ENCODE measurements around the gene EGLN2. TPM values are rescaled to one million over a fixed set of nuclear protein-coding genes. Genes with fewer than 3 reads are reported as not detected.

EGLN2 gene
- total and polyA plus RNA-seq, 2 donors (not counting 3 experiments of a cell fraction or from before 2014, with no cell fraction given), result 118 to 152 TPM

DNA sequence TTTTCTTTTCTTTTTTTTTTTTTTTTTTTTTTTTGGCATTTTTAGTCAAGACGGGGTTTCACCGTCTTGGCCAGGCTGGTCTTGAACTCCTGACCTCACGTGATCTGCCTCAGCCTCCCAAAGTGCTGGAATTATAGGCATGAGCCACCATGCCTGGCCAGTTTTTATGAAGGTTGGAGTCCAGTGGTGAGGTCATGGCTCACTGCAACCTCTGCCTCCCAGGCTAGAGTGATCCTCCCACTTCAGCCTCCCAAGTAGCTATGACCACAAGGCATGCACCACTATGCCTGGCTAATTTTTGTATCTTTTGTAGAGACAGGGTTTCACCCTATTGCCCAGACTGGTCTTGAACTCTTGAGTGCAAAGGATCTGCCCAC lies 43.8 kb upstream of the EGLN2 start:
- BruUV-seq (replicated peaks), result no TSS peak
- TF ChIP-seq JUN (IDR thresholded peaks at IDR 0.05; ENCODE audit: borderline replicate concordance, insufficient read depth, insufficient read length, low read depth) (no peak), GATA2 (IDR thresholded peaks at IDR 0.05; ENCODE audit: insufficient read depth, insufficient read length, low read depth, low read length) (no peak), EZH2 (IDR thresholded peaks at IDR 0.05; ENCODE audit: borderline replicate concordance, low read depth, low read length, severe bottlenecking) (no peak), MYC (IDR thresholded peaks at IDR 0.05; ENCODE audit: low read depth, low read length) (no peak), POLR2AphosphoS5 (IDR thresholded peaks at IDR 0.05; ENCODE audit: insufficient read depth, low read depth, low read length) (no peak), POLR2A (IDR thresholded peaks at IDR 0.05; ENCODE audit: low read depth, low read length) (no peak), FOS (IDR thresholded peaks at IDR 0.05; ENCODE audit: borderline replicate concordance, insufficient read depth, low read length) (no peak)
- TF ChIP-seq, protein P1, sequence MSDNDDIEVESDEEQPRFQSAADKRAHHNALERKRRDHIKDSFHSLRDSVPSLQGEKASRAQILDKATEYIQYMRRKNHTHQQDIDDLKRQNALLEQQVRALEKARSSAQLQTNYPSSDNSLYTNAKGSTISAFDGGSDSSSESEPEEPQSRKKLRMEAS (IDR thresholded peaks at IDR 0.05; ENCODE audit: insufficient read depth, insufficient read length), result no peak
- TF ChIP-seq, protein P2, sequence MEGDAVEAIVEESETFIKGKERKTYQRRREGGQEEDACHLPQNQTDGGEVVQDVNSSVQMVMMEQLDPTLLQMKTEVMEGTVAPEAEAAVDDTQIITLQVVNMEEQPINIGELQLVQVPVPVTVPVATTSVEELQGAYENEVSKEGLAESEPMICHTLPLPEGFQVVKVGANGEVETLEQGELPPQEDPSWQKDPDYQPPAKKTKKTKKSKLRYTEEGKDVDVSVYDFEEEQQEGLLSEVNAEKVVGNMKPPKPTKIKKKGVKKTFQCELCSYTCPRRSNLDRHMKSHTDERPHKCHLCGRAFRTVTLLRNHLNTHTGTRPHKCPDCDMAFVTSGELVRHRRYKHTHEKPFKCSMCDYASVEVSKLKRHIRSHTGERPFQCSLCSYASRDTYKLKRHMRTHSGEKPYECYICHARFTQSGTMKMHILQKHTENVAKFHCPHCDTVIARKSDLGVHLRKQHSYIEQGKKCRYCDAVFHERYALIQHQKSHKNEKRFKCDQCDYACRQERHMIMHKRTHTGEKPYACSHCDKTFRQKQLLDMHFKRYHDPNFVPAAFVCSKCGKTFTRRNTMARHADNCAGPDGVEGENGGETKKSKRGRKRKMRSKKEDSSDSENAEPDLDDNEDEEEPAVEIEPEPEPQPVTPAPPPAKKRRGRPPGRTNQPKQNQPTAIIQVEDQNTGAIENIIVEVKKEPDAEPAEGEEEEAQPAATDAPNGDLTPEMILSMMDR (IDR thresholded peaks at IDR 0.05; ENCODE audit: extremely low read depth in 1 of 2, insufficient read depth in 1 of 2, low read depth in 1 of 2, low read length in 2 of 2), result no peak
- Histone ChIP-seq H3K9me3 (replicated peaks; ENCODE audit: control insufficient read depth, insufficient read depth, low read length) (no peaks in the 10 kb centered on the region), H3K4me2 (ENCODE audit: insufficient read depth, low read length) (no peak overlapping the region), H4K20me1 (replicated peaks; ENCODE audit: control insufficient read depth, extremely low read depth, insufficient read depth, low read length) (no peaks in the 10 kb centered on the region), H3K4me3 (replicated peaks in 1 of 3; ENCODE audit: insufficient read depth in 1 of 3, low read depth in 1 of 3, low read length in 3 of 3) (no peak overlapping the region), H3K36me3 (ENCODE audit: control insufficient read depth in 2 of 2, extremely low read depth in 1 of 2, insufficient read depth in 2 of 2, low read length in 2 of 2) (peaks cover 18 to 29% of the 10 kb centered on the region in 2 experiments), H3K4me1 (ENCODE audit: control insufficient read depth, extremely low read depth, insufficient read depth, low read length) (peaks cover 24% of the 10 kb centered on the region), H3K9ac (replicated peaks; ENCODE audit: extremely low read depth, insufficient read depth, low read length) (no peak overlapping the region), H3K79me2 (ENCODE audit: control insufficient read depth, insufficient read depth, low read length) (peaks cover 77% of the 10 kb centered on the region), H2AFZ (ENCODE audit: low read depth, low read length) (no peak overlapping the region), H3K9me1 (replicated peaks; ENCODE audit: control insufficient read depth, extremely low read depth, insufficient read depth, low read length) (no peaks in the 10 kb centered on the region), H3K27me3 (ENCODE audit: control insufficient read depth in 2 of 2, insufficient read depth in 2 of 2, low read length in 2 of 2) (no peaks in the 10 kb centered on the region), H3K27ac (ENCODE audit: insufficient read depth, low read depth, low read length) (no peak overlapping the region)
- no peak for FAIRE-seq
- POLR2A ChIA-PET, result interaction anchor here (0.5 kb wide), 1 partner anchor 354 kb away, joined by 7 read pairs; no protein-coding TSS in a partner anchor
- CTCF ChIA-PET, result interaction anchor here (1.7 kb wide), 1 partner anchor 22 kb away, joined by 7 read pairs; the partner anchor contains the start of gene RAB4B
- dilution Hi-C loops (cut with MboI; ENCODE audit: extremely low pct_ligation_motif_present, low sequenced_read_pairs) (no loop called here), intact Hi-C loops (cut with micrococcal nuclease) (no loop called here)
- DNase-seq (ENCODE audit: low read depth, low spot score), result no peak

All from endothelial cell of umbilical vein (primary cell).